Posterior vena cava (tissue), 2 donors: ENCODE measurements around the gene ARHGEF25. TPM values are rescaled to one million over a fixed set of nuclear protein-coding genes. Genes with fewer than 3 reads are reported as not detected.
"Not testable (repeated sequence)": the region's sequence is repeated elsewhere in the genome, so short reads cannot be mapped to it uniquely, and the experiment has no call there.

ENCODE experiments used
- DNase-seq: peaks from one replicate; pipeline ENCODE4 v3.0.0-alpha.2; 2020; ENCODE audit warnings: low spot score
- intact Hi-C, 2 donors: fragments of 100-400 bp; cut with DNase I; formaldehyde crosslinking; loops; one replicate each; pipeline versions ENCODE4 v1.14.1 to v1.14.2; 2022 to 2023
- total RNA-seq, 2 donors: library from RNA; stranded (reverse); fragmentation: NEBNext Ultra II Directional; extraction: Animal tissue kit (Norgen Biotek cat#: 25700); gene quantifications; one replicate each; pipeline ENCODE4 v1.2.1, GENCODE V29; 2021
- donor health status: DM: yes; HTN: yes; CAD: no.
- donor health status: DM: yes; HTN: yes; CAD: no.

Gene ARHGEF25
- total RNA-seq, 2 donors from 2014 or later: 78.8 to 82.8 TPM

DNA sequence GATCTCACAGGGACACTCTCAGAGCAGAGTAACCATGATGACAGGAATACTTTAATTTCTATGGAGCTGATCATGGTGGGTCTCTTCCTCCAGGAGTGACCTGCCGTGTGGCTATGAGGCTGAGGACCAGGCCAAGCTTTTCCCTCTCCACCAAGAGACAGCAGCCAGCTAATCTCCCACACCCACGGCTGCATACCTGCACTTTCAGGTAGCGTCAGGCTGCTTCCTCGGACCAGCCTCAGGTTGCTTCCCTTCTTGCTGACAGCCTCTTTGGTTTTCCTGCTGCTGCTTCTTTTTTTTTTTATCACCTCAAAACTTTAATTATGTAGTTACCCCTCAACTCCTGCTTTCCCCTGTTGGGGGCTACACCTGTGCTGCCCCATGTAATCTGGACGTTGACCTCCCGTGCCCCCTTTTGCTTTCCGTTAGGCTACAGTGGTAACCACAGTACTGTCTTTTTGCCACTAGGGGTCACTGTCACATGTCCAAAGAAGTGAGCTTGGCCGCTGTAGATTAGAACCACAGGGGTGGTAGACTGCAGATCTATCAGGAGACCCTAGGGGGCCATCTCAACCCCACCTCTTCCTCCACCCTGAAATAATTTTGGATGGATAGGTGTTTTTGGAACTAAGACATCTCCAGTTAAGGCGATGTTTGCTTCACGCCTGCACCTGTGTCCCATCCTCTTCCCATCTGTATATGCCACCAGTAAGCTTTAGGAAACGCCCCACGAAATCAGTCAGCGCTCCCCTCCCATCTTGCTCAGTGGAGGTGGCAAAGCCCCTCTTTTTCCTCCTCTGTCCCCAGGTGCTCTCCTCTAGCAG, 28.0 kb upstream of the ARHGEF25 start:
- intact Hi-C loops: loop anchor here in 1 of 2 donors (5.0 kb wide), 1 partner anchor 39 kb away; no protein-coding TSS in a partner anchor
- peak; percentile 61 for DNase-seq

DNA sequence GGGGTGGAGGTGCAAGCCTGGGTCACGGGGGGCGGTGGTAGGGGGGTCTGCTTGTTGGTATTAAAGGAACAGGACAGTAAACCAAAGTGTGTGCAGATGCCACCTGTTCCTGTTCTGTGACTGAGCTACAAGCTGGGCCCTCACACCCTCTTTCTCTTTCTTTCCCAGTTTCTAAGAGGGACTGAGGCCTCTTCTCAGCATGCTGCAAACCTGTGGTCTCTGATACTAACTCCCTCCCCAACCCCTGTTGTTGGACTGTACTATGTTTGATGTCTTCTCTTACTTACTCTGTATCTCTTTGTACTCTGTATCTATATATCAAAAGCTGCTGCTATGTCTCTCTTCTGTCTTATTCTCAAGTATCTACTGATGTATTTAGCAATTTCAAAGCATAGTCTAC, 27.2 kb upstream of the ARHGEF25 start:
- DNase-seq: peak; percentile 5
- intact Hi-C loops: loop anchor here (2.0 to 5.0 kb wide), 2 partner anchors 37 to 38 kb away; no protein-coding TSS in a partner anchor

DNA sequence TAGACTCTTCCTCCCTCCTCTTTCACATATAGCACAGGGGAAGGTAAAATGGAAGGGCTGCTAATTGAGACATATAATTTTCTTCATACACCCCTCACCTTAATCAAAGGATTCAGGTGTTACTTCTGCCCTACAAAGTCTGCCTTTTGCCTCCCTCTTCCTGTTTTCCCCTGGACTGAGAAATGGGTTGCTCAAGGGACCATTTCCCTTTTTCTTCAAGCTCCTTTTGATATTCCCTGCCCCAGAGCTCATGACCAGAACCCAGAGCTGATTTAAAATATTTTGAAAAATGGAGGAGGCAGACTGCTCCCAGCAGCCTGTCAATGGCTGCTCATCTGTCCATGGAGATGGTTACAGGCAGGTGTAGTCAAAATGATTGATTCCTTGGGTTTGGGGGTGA, 26.5 kb upstream of the ARHGEF25 start:
- no peak for DNase-seq
- intact Hi-C loops: loop anchor here (2.0 to 5.0 kb wide), 3 partner anchors 36 to 48 kb away; partner anchors contain the start of gene B4GALNT1 (in 1 of the 2)

DNA sequence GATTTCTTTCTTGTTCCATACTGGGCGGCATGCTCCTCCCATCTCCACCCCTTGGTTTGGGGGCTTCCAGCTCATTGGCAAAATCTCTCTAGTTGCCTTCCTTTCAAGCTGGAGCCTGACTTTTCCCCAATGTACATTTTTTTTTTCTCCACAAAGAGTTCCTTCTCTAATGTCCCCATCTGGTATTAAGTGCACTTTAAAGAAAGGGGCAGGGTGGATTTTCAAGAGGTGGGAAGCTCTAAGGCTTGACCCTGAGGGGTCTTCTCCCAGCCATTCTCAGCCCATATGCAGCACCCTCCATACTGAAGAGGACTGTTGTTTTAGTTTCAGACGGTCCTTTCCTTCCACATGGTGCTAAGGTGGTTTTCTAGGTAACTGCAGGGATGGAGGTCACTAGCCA, 26.1 kb upstream of the ARHGEF25 start:
- intact Hi-C loops: loop anchor here (2.0 to 5.0 kb wide), 2 partner anchors 36 to 47 kb away; partner anchors contain the start of gene B4GALNT1 (in 1 of the 2)
- DNase-seq: no peak

DNA sequence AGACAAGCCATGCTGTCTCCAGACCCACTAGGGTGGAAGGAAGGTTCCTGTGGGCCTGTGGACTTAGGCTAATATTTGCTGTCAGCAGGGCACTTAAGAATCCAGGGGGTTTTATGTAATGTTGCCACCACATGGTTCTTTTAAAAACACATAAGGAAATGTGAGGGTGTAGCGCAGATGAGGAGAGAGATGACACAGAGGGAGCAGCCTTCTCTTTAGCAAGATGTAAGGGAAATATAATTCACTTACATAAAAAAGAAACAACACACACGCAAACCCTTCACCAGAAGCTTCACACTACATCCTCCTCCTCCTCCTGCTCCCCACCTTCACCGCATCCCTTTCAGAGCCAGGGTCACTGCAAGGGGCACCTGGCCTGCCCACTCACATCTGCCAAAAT, 25.1 kb upstream of the ARHGEF25 start:
- intact Hi-C loops: loop anchor here in 1 of 2 donors (5.0 kb wide), 1 partner anchor 46 kb away; the partner anchor contains the start of gene B4GALNT1
- no peak for DNase-seq

DNA sequence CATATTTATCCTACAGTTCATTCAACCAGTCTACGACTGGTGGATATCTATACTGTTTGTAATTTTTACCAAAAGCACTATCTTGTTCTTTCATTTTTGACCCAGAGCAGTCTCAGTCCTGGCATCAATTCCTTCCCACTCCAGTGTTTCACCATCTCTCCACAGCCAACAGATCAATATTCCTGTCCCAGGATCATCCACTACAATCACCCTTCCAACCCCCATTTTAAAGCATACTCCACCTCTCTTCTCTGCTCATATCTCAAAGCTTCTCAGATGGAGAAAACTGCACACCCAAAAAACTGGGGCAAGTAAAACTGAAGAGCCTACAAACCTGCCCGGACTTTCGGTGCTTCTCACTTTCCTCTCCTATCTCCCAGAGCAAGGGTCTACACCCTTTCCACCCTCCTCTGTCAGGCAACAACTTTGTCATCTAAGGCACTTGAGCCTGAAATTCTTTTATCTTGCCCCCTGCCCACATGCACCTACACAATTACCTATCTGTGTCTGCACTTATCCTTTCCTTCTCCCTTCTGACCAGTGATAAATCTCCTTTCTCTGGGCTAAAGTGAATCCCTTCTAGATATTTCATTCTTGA, 24.3 kb upstream of the ARHGEF25 start:
- intact Hi-C loops: loop anchor here in 1 of 2 donors (5.0 kb wide), 1 partner anchor 45 kb away; the partner anchor contains the start of gene B4GALNT1
- DNase-seq: no peak

DNA sequence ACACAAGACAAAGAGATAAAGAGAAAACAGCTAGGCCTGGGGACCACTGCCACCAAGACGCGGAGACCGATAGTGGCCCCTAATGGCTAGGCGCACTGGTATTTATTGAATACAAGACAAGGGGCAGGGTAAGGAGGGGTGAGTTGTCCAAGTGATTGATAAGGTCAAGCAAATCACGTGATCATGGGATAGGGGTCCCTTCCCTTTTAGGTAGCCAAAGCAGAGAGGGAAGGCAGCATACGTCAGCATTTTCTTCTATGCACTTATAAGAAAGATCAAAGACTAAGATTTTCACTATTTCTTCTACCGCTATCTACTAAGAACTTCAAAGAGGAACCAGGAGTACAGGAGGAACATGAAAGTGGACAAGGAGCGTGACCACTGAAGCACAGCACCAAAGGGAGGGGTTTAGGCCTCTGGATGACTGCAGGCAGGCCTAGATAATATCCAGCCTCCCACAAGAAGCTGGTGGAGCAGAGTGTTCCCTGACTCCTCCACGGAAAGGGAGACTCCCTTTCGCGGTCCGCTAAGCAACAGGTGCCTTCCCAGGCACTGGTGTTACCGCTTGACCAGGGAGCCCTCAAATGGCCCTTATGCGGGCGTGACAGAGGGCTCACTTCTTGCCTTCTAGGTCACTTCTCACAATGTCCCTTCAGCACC, 22.2 kb upstream of the ARHGEF25 start:
- DNase-seq: not testable (repeated sequence)
- intact Hi-C loops: loop anchor here in 1 of 2 donors (5.0 kb wide), 1 partner anchor 43 kb away; the partner anchor contains the start of gene B4GALNT1

DNA sequence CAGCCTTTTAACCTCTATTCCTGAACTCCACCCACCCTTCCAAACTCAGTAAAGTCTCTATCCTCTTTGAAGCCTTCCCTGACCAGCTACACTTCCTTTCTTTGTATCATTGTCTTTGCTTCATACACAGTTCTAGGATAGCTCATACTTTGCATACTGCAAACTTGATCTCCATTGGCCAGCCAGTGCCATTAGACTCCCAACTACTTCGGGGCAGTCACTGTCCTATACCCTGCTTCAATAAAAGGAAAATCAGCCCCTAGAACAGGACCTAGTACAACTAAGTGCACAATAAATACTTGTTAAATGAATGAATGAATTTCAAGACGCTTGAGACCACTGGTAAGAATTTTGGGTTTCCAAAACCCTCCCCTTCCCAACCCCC, 20.8 kb upstream of the ARHGEF25 start:
- no peak for DNase-seq
- intact Hi-C loops: no loop called here

DNA sequence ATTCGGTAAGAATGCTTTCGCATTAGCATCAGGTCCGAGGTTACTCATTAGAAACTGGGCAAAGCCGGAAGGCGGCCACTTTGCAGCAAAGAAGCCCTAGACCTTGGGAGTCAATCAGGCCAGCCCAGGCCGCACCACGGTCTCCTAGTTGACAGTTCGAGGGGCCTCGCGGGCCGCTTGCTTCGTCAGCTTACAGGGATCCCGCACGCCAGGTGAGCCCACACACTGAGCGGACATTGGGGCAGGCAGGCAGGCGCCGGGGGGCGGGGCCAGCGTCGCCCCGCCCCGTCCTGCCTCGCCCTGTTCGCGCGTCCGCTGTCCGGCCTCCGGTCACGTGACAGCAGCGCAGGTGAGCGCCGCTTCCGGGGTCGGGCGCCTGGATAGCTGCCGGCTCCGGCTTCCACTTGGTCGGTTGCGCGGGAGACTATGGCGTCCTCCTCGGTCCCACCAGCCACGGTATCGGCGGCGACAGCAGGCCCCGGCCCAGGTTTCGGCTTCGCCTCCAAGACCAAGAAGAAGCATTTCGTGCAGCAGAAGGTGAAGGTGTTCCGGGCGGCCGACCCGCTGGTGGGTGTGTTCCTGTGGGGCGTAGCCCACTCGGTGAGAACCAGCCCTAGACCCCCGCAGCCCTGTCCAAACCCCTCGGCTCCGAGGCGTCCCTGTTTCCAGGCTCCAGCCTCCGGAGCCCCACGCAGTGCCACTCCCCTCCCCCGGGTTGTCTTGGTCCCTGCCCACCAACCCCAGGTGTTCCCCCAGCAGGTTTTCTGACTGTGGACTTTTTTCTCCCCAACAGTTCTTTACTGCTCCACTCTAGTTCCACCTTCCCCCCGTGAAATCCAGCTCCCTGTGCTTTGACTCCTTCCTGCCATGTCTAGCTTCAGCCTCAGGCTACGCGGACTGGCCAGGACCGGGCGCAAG, 20.1 kb upstream of the ARHGEF25 start, which contains the start of gene PIP4K2C:
TSS of gene PIP4K2C (plus strand) at position 329 of the 918 bp plus-strand sequence. CDS start at position 427, 98 bp downstream.
- DNase-seq: peak; percentile 88
- intact Hi-C loops: no loop called here

DNA sequence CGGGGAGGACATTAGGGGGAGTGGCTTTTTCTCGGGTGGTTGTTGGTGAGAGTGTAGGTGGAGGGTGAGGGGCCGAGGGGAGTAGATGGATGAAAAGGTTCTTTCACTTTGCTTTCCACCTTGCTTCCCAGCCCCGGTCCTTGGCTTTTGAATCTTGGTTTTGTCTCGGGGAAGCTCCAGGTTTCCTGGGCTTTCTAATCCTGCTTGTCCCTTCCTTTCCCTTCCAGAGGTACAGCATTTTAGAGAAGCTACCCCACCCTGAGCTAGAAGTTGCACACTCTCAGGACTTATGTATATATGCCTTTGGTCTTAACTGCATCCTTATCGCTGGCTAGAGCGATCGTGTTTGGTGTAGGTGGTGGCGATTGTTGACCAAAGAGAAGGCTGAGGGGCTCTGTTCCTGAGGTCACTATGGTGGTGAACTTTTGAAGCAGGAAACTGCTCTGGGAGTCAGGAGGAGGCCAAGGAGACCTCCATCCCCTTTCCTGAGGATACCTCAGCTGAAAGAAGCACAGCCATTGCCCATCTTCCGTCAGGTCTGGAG, 19.4 kb upstream of the ARHGEF25 start:
- intact Hi-C loops: no loop called here
- no peak for DNase-seq

DNA sequence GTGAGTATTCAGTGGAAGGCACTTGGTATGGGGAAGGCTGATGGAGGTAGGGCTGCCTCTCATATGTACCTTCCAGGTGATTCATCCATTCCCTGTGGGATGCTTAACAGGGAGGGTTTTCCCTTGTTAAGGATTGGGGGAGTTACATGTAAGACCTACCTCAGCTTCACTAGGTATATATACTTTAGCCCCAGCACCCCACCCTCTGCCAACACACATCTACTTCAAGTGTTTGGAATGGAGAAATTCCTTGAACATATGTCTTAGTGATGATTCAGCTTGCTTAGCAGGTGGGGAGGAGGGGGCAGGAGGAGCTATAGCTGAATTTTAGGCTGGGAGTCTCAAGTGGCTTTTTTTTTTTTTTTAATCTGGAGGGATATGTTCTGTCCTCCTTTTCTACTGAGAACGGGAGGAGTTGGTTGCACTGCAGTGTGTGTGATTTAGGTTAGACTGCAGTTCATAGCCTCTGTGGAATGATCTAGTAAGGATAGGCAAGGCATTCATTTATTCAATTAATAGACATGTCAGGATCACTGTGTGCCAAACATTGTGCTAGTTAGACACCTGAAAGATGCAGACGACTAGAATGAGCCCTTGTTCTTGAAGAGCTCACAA, 18.6 kb upstream of the ARHGEF25 start:
- no peak for DNase-seq
- intact Hi-C loops: no loop called here

DNA sequence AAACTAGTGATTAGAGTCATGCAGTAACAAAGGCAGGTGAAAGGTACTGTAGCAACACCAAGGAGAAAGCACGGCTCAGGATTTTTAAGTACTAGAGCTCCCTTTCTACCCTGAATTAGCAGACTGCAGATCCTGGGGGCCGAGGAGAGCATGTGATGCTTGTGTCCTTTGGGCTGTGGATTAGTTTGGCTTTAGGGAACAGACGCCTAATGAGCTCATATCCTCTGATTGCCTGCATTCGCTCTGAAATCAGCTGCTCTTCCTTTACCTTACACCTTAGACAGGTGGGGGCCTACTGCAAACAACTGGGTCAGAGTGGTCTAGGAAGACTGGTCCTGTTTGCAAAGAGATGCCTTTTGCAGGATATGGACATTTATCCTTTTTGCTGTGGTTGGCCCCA, 18.0 kb upstream of the ARHGEF25 start:
- intact Hi-C loops: no loop called here
- no peak for DNase-seq

DNA sequence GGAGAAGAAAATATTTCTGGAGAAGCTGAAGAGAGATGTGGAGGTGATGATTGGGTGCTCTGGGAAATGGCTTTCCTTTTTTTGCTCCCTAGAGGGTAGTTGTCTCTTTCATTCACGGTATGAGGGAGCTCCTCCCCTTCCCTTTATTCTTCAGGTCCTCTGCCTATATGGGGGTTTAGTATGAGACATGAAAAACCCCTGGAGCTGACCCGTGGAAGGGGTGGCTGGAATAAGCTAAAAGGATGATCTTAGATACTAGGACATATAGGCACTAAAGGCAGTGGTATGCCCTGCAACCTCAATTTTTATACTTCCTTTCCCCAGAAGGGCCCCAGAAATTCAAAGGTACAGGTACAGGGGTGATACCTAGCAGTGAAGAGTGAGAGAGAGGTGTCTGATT, 10.8 kb upstream of the ARHGEF25 start:
- no peak for DNase-seq
- intact Hi-C loops: no loop called here

DNA sequence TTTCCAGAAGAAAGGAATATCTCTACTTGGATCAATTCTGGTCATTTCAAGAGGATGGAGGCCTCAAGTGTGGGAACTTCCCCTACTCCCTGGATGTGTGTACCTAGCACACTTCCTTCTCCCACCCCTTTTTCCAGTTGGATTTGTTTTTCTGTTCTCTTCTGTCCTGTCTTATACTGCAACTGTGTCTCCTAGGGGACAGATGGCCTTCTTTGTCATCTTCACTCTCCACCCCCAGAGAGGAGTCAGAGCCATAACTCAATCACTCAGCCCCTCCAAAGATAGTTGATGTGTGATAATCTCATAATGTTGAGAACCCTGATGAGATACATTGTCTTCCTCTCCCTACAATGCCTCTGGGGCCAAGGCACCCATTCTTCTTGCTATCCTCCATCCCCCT, 8.7 kb upstream of the ARHGEF25 start:
- intact Hi-C loops: no loop called here
- no peak for DNase-seq

DNA sequence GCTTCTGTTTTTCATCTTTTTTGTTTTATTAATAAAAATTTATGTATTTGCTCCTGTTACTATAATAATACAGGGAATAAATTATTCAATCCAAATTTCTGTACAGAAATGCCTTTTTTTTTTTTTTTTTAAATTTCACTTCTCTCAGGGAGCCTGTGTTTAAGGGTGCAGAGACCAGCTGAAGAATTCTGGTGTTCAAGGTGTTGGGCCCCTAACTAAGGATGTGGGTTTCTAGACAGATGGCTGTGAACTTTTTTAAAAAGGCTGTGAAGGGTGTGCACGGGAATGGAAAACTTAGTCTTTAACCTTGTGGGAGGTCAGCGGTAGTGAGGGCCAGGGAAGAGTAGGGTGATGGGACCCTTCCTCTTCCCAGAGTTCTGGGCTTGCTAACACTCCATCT, 7.9 kb upstream of the ARHGEF25 start:
- intact Hi-C loops: no loop called here
- no peak for DNase-seq

DNA sequence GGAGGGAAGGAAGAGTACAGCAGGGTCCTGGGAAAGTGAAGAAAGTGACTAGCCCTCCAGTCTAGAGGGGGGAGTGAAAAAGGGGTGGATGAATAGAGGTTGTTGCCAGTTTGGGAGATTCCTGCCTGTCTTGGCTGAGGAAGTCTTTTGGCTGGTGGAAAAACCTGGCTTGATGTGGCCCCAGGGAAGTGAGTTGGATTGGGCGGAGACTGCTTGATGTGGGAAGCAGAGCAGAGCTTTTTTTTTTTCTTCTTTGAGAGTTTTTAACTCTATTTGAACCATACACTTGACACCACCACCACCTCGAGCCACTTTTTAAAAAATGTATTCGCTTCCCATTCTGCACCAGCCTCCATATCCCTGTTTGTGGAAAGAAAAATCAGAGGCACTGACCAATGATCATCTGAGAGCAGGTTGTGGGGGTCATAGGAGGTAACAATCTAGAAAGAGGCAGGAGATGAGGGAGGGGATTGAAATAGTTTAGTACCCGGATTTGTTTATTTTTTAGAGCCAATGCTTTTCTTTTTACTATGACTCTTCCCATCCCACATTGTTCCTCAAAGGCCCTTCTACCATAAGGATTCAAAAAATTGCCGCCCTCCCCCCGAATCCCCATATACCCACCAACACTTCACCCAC, 7.3 kb upstream of the ARHGEF25 start:
- intact Hi-C loops: no loop called here
- DNase-seq: no peak

DNA sequence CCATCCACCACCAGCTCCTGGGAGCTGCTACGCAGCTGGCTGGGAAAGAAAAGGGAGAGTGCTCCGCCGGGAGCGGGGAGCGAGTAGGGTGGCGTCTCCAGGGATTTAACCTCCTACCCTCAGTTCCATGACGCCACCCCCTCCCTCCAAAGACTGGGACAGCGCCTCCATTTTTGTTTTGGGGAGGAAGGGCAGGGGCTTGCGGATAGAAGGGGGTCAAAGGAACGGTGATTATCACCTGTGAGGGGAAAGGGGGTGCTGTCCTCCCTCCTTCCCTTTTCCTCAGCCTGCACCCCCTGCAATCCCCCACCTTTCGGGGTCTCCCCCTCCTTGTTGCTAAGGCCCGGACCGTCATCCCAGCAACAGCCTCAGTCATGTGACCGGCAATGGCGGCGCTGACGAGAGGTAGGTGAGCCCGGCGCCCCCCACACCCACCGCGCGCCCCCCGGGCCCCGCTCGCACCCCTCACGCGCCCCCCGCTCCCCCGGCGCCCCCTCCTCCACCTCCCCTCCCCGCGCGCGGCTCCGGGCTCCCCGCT, 6.7 kb upstream of the ARHGEF25 start, which contains the start of gene DTX3:
TSS of gene DTX3 (plus strand) at position 371 of the 538 bp plus-strand sequence. CDS start 1,694 bp downstream, outside the sequence.
- DNase-seq: no peak

More for the DNA sequence above, 6.7 kb upstream of the ARHGEF25 start, which contains the start of gene DTX3:
- intact Hi-C loops: no loop called here
